ENCODE data around the gene DDX25. TPM values are rescaled to one million over a fixed set of nuclear protein-coding genes. Genes with fewer than 3 reads are reported as not detected.

Gene DDX25
- total and polyA plus RNA-seq, 2 of the 13 experiments (the other 11 are each of a cell fraction or from before 2014, with no cell fraction given): 0.17 to 0.29 TPM

GRCh38 chr11:125954945-125955640 is 50.8 kb downstream of the DDX25 start:
- FAIRE-seq: no peak
- 79% methylated on average over 3 of the region's 15 CpGs for WGBS (ENCODE audit: low lambda C conversion rate)
- Histone ChIP-seq H3K9me3 (ENCODE audit: low read length) (no peaks in the 10 kb centered on the region), H3K4me3 (replicated peaks in 1 of 3; ENCODE audit: insufficient read depth in 1 of 3, low read depth in 2 of 3, low read length in 3 of 3) (no peak overlapping the region), H4K20me1 (ENCODE audit: insufficient read depth, low read length) (no peaks in the 10 kb centered on the region), H2AFZ (ENCODE audit: low read length) (no peak overlapping the region), H3K79me2 (ENCODE audit: insufficient read depth, low read length) (no peaks in the 10 kb centered on the region), H3K4me2 (ENCODE audit: low read depth, low read length) (no peak overlapping the region), H3K27me3 (ENCODE audit: control insufficient read depth in 1 of 2, insufficient read depth in 2 of 2, low read length in 2 of 2) (no peaks in the 10 kb centered on the region), H3K4me1 (ENCODE audit: insufficient read depth, low read length) (peaks cover 1% of the 10 kb centered on the region), H3K36me3 (replicated peaks in 1 of 2; ENCODE audit: control insufficient read depth in 1 of 2, insufficient read depth in 2 of 2, low read length in 2 of 2) (peaks cover 0 to 16% of the 10 kb centered on the region in 2 experiments; a peak in 2 of 5 replicates), H3K27ac (ENCODE audit: extremely low read length, insufficient read depth, low read length) (no peak overlapping the region), H3K9ac (ENCODE audit: insufficient read depth, low read depth, low read length) (no peak overlapping the region)
- no TSS peak for BruUV-seq (replicated peaks)
- ChIA-PET CTCF (ENCODE audit: low intra/inter-chr PET ratio, low total read pairs) (no interaction called here), POLR2A (no interaction called here)
- intact Hi-C loops (cut with micrococcal nuclease; ENCODE audit: unreplicated experiment): no loop called here
- no peak for ATAC-seq
- in situ Hi-C loops (cut with HindIII; ENCODE audit: extremely low pct_ligation_motif_present, low pct_unique_long_range_greater_than_20kb): no loop called here
- DNase-seq (ENCODE audit: low spot score): no peak
- TF ChIP-seq ZNF274 (CRISPR knock-in tag; IDR thresholded peaks at IDR 0.05): no peak
- no peak for TF ChIP-seq HINFP (CRISPR knock-in tag; IDR thresholded peaks at IDR 0.05; ENCODE audit: low read depth)
- no peak for TF ChIP-seq NR2F1 (CRISPR knock-in tag; IDR thresholded peaks at IDR 0.05)
- TF ChIP-seq E2F1 (CRISPR knock-in tag; IDR thresholded peaks at IDR 0.05): no peak
- no peak for TF ChIP-seq FOSL2 (CRISPR knock-in tag; IDR thresholded peaks at IDR 0.05)
- TF ChIP-seq ZNF235 (CRISPR knock-in tag; IDR thresholded peaks at IDR 0.05; ENCODE audit: borderline replicate concordance): no peak
- no peak for TF ChIP-seq ETV6 (CRISPR knock-in tag; conservative IDR thresholded peaks at IDR 0.05)
- TF ChIP-seq, protein P1, sequence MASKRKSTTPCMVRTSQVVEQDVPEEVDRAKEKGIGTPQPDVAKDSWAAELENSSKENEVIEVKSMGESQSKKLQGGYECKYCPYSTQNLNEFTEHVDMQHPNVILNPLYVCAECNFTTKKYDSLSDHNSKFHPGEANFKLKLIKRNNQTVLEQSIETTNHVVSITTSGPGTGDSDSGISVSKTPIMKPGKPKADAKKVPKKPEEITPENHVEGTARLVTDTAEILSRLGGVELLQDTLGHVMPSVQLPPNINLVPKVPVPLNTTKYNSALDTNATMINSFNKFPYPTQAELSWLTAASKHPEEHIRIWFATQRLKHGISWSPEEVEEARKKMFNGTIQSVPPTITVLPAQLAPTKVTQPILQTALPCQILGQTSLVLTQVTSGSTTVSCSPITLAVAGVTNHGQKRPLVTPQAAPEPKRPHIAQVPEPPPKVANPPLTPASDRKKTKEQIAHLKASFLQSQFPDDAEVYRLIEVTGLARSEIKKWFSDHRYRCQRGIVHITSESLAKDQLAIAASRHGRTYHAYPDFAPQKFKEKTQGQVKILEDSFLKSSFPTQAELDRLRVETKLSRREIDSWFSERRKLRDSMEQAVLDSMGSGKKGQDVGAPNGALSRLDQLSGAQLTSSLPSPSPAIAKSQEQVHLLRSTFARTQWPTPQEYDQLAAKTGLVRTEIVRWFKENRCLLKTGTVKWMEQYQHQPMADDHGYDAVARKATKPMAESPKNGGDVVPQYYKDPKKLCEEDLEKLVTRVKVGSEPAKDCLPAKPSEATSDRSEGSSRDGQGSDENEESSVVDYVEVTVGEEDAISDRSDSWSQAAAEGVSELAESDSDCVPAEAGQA (IDR thresholded peaks at IDR 0.05; ENCODE audit: low read depth): no peak
- TF ChIP-seq, protein P1 (CRISPR knock-in tag; IDR thresholded peaks at IDR 0.05; ENCODE audit: borderline replicate concordance): no peak
- no peak for TF ChIP-seq GTF2F1 (IDR thresholded peaks at IDR 0.05; ENCODE audit: low read length)
- TF ChIP-seq ZNF720 (CRISPR knock-in tag; IDR thresholded peaks at IDR 0.05): no peak
- TF ChIP-seq E2F5 (CRISPR knock-in tag; conservative IDR thresholded peaks at IDR 0.05): no peak
- TF ChIP-seq ZFP37 (CRISPR knock-in tag; IDR thresholded peaks at IDR 0.05; ENCODE audit: borderline replicate concordance): no peak
- TF ChIP-seq EED (CRISPR knock-in tag; IDR thresholded peaks at IDR 0.05): no peak
